SU-DHL-6 (cell line): ENCODE results near the gene PUM1.

ENCODE experiments used
- CTCF ChIP-seq: fragments of 200-600 bp; sonication (generic); IDR thresholded peaks from one replicate; pipeline ENCODE4 v1.5.1; 2017; ENCODE audit warnings: antibody characterized with exemption, mild to moderate bottlenecking, low read length, moderate library complexity; ENCODE audit not compliant: insufficient read depth, poor library complexity, severe bottlenecking
- EZH2phosphoT487 ChIP-seq: fragments of 200-600 bp; sonication (generic), shearing (Covaris generic); conservative IDR thresholded peaks from 2 replicates; pipeline ENCODE4 v1.6.1; 2018; ENCODE audit warnings: mild to moderate bottlenecking, antibody characterized with exemption, low read length, moderate library complexity, mixed read lengths

DNA sequence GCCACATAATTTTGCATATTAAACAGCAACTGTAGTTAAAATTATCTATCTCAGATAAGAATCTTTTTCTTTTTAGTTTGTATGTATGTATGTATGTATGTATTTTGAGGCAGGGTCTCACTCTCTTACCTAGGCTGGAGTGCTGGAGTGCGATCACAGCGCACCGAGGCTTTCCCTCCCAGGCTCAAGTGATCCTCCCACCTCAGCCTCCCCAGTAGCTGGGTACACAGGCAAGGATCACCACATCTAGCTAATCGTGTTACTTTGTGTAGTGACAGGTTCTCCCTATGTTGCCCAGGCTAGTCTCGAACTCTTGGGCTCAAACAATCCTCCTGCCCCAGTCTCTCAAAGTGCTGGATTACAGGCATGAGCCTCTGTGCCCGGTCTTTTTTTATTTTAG is 30.5 kb upstream of the PUM1 start:
- no peak for TF ChIP-seq CTCF
- TF ChIP-seq EZH2phosphoT487 = no peak
